ENCODE results near the gene MARVELD1. TPM values are rescaled to one million over a fixed set of nuclear protein-coding genes. Genes with fewer than 3 reads are reported as not detected.
"Not testable (repeated sequence)": the region's sequence is repeated elsewhere in the genome, so short reads cannot be mapped to it uniquely, and the experiment has no call there.

The MARVELD1 gene
- total RNA-seq, 2 donors from 2014 or later, result 44.3 to 47.9 TPM

DNA sequence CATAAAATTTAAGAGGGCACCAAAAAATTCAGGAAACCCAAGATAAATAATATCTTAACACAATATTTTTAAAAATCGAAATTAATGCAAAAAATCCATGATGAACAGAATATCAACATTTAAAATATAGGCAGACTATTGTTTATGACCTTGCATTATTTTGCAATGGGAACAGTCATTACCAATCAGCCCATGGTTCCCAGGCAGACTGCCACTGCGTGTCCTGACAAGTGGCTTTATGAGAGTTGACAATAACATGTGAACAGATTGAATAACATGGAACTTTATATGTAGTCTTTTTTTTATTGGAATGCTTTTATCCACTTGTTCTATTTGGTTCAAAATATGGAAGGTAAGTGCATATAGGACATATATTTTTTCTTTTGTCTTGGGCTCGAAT, 23.4 kb upstream of the MARVELD1 start:
- no peak overlapping the region for H3K4me3 Mint-ChIP-seq
- Histone ChIP-seq H3K9ac (ENCODE audit: extremely low read depth, low read length, poor library complexity, severe bottlenecking) (no peak overlapping the region), H3K9me3 (ENCODE audit: control insufficient read depth, low read length) (no peaks in the 10 kb centered on the region), H3K4me1 (ENCODE audit: control insufficient read depth, insufficient read depth, low read length) (no peaks in the 10 kb centered on the region), H3K4me3 (ENCODE audit: low read length) (no peak overlapping the region), H3K27ac (ENCODE audit: low read depth, low read length) (no peak overlapping the region), H3K36me3 (ENCODE audit: control insufficient read depth, insufficient read depth, low read length) (no peaks in the 10 kb centered on the region), H3K27me3 (ENCODE audit: control insufficient read depth, insufficient read depth, low read length, poor library complexity, severe bottlenecking) (no peaks in the 10 kb centered on the region)
- DNase-seq, result no peak
- H3K27me3 Mint-ChIP-seq (ENCODE audit: insufficient read depth), result peaks cover 13% of the 10 kb centered on the region
- TF ChIP-seq, protein P1, sequence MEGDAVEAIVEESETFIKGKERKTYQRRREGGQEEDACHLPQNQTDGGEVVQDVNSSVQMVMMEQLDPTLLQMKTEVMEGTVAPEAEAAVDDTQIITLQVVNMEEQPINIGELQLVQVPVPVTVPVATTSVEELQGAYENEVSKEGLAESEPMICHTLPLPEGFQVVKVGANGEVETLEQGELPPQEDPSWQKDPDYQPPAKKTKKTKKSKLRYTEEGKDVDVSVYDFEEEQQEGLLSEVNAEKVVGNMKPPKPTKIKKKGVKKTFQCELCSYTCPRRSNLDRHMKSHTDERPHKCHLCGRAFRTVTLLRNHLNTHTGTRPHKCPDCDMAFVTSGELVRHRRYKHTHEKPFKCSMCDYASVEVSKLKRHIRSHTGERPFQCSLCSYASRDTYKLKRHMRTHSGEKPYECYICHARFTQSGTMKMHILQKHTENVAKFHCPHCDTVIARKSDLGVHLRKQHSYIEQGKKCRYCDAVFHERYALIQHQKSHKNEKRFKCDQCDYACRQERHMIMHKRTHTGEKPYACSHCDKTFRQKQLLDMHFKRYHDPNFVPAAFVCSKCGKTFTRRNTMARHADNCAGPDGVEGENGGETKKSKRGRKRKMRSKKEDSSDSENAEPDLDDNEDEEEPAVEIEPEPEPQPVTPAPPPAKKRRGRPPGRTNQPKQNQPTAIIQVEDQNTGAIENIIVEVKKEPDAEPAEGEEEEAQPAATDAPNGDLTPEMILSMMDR (conservative IDR thresholded peaks at IDR 0.05), result no peak
- peaks cover 4% of the 10 kb centered on the region for H3K9me3 Mint-ChIP-seq
- H3K4me1 Mint-ChIP-seq, result peaks cover 10% of the 10 kb centered on the region
- 83 to 86% methylated on average over 2 to 3 of the region's 3 CpGs for WGBS, 2 experiments (ENCODE audit: insufficient coverage in 1 of 2, insufficient read length in 1 of 2)
- H3K27ac Mint-ChIP-seq, result no peak overlapping the region
- no peaks in the 10 kb centered on the region for H3K36me3 Mint-ChIP-seq (ENCODE audit: low read depth)

DNA sequence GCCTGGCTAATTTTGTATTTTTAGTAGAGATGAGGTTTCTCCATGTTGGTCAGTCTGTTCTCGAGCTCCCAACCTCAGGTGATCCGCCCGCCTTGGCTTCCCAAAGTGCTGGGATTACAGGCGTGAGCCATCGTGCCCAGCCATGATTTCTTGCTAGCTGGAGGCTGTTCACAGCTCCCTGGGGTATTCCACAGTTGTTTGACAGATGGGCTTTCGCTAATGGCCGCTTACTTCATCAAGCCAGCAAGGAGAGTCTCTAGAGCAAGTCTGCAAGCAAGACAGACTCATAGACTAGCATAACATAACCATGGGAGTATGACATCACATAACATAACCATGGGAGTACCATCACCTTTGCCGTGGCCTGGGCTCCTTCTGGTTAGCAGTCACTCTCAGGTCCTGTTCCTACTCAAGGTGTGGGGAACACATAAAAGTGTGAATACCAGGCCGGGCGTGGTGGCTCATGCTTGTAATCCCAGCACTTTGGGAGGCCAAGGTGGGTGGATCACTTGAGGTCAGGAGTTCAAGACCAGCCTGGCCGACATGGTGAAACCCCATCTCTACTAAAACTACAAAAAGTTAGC, 15.4 kb upstream of the MARVELD1 start:
- H3K27me3 ChIP-seq (ENCODE audit: control insufficient read depth, insufficient read depth, low read length, poor library complexity, severe bottlenecking); DNase-seq; H3K36me3 Mint-ChIP-seq (ENCODE audit: low read depth); H3K36me3 ChIP-seq (ENCODE audit: control insufficient read depth, insufficient read depth, low read length); H3K4me1 ChIP-seq (ENCODE audit: control insufficient read depth, insufficient read depth, low read length); H3K27me3 Mint-ChIP-seq (ENCODE audit: insufficient read depth); H3K9me3 ChIP-seq (ENCODE audit: control insufficient read depth, low read length); H3K27ac Mint-ChIP-seq; H3K4me3 Mint-ChIP-seq; H3K4me1 Mint-ChIP-seq; H3K9ac ChIP-seq (ENCODE audit: extremely low read depth, low read length, poor library complexity, severe bottlenecking); H3K4me3 ChIP-seq (ENCODE audit: low read length); H3K9me3 Mint-ChIP-seq; H3K27ac ChIP-seq (ENCODE audit: low read depth, low read length): not testable (repeated sequence)
- 88 to 94% methylated on average over 10 to 11 of the region's 11 CpGs for WGBS, 2 experiments (ENCODE audit: insufficient coverage in 1 of 2, insufficient read length in 1 of 2)

DNA sequence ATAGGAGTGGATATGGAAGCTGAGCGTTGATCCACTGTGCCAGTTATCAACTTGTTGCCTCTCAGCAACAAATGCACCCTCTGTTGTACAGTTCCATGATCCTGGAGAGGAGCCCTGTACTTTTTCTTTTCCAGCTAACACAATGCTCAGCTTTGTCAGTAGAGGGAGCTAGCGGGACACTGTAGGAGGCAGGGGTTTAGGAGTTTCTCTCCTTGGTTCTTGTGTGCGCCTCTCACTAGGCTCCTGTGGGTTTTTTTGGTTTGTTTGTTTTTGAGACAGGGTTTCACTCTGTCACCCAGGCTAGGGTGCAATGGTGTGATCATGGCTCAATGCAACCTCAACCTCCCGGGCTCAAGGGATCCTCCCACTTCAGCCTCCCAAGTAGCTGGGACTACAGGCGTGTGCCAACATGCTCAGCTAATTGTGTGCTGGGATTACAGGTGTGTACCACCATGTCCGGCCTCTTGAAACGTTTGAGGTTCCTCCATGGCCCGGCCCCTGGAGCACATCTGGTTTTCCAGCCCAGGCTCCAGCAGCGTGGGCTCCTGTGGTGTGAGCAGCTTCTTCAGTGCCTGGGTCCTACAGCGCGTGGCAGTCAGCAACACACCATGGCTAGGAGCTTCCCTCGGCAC, 12.0 kb upstream of the MARVELD1 start:
- Histone ChIP-seq H3K27ac (ENCODE audit: low read depth, low read length) (no peak overlapping the region), H3K9me3 (ENCODE audit: control insufficient read depth, low read length) (no peaks in the 10 kb centered on the region), H3K9ac (ENCODE audit: extremely low read depth, low read length, poor library complexity, severe bottlenecking) (no peak overlapping the region), H3K36me3 (ENCODE audit: control insufficient read depth, insufficient read depth, low read length) (no peaks in the 10 kb centered on the region), H3K4me1 (ENCODE audit: control insufficient read depth, insufficient read depth, low read length) (no peaks in the 10 kb centered on the region), H3K27me3 (ENCODE audit: control insufficient read depth, insufficient read depth, low read length, poor library complexity, severe bottlenecking) (no peaks in the 10 kb centered on the region), H3K4me3 (ENCODE audit: low read length) (no peak overlapping the region)
- peak; percentile 84 for DNase-seq
- WGBS, 2 experiments (ENCODE audit: insufficient coverage in 1 of 2, insufficient read length in 1 of 2), result 61 to 87% methylated on average over 9 to 12 of the region's 12 CpGs
- H3K27ac Mint-ChIP-seq, result no peak overlapping the region
- TF ChIP-seq, protein P1 (conservative IDR thresholded peaks at IDR 0.05), result peak; percentile 92
- no peaks in the 10 kb centered on the region for H3K9me3 Mint-ChIP-seq
- H3K27me3 Mint-ChIP-seq (ENCODE audit: insufficient read depth), result no peaks in the 10 kb centered on the region
- H3K4me1 Mint-ChIP-seq, result no peaks in the 10 kb centered on the region
- no peaks in the 10 kb centered on the region for H3K36me3 Mint-ChIP-seq (ENCODE audit: low read depth)
- no peak overlapping the region for H3K4me3 Mint-ChIP-seq

Measured in endodermal cell (in vitro differentiated cells).